Endothelial cell of umbilical vein (primary cell): ENCODE measurements around the gene PRSS57.
"Not testable (repeated sequence)": the region's sequence is repeated elsewhere in the genome, so short reads cannot be mapped to it uniquely, and the experiment has no call there.

Source experiments
- EZH2 ChIP-seq: IDR thresholded peaks from 2 replicates; pipeline ENCODE4 v1.6.1; 2012; ENCODE audit warnings: borderline replicate concordance, low read depth, mild to moderate bottlenecking, moderate library complexity, low read length, inconsistent platforms; ENCODE audit not compliant: severe bottlenecking
- FOS ChIP-seq: IDR thresholded peaks from 2 replicates; pipeline ENCODE4 v1.6.1; 2011; ENCODE audit warnings: mild to moderate bottlenecking, low read length, moderate library complexity, borderline replicate concordance; ENCODE audit not compliant: insufficient read depth
- GATA2 ChIP-seq: IDR thresholded peaks from 2 replicates; pipeline ENCODE4 v1.7.0; 2011; ENCODE audit warnings: low read depth, mild to moderate bottlenecking, moderate library complexity, mixed read lengths, low read length; ENCODE audit not compliant: insufficient read length, insufficient read depth
- JUN ChIP-seq: IDR thresholded peaks from 2 replicates; pipeline ENCODE4 v1.6.1; 2011; ENCODE audit warnings: borderline replicate concordance, low read depth; ENCODE audit not compliant: insufficient read length, insufficient read depth
- MYC ChIP-seq: IDR thresholded peaks from one replicate; pipeline ENCODE4 v1.6.1; 2011; ENCODE audit warnings: mild to moderate bottlenecking, low read depth, low read length
- POLR2A ChIP-seq: IDR thresholded peaks from 2 replicates; pipeline ENCODE4 v1.6.1; 2012; ENCODE audit warnings: low read depth, mild to moderate bottlenecking, control low read depth, low read length
- POLR2AphosphoS5 ChIP-seq: IDR thresholded peaks from 2 replicates; pipeline ENCODE4 v1.6.1; 2012; ENCODE audit warnings: low read depth, mild to moderate bottlenecking, control low read depth, low read length, moderate library complexity; ENCODE audit not compliant: insufficient read depth
- TF ChIP-seq, protein P1 (sequence below), 2 donors: IDR thresholded peaks; 1 replicate in 1 of 2; 2 replicates in 1 of 2; pipeline ENCODE4 v1.5.1; 2011; ENCODE audit warnings: low read length in 2 of 2, mild to moderate bottlenecking in 2 of 2, moderate library complexity in 2 of 2, control low read depth in 1 of 2, inconsistent platforms in 1 of 2, low read depth in 1 of 2; ENCODE audit not compliant: insufficient read depth in 1 of 2; ENCODE audit errors: extremely low read depth in 1 of 2
- TF ChIP-seq, protein P2 (sequence below): IDR thresholded peaks from 2 replicates; pipeline ENCODE4 v1.6.1; 2011; ENCODE audit not compliant: insufficient read depth, insufficient read length

DNA sequence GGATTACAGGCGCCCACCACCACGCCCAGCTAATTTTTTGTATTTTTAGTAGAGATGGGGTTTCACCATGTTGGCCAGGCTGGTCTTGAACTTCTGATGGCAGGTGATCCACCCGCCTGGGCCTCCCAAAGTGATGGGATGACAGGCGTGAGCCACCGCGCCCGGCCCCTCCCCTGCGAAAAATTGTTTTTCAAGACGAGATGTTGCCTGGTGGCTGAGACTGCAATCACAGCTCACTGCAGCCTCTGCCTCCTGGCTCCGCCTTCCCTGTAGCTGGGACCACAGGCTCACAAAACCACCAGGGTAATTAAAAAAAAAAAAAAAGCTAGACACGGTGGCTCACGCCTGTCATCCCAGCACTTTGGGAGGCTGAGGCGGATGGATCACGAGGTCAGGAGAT, 4.6 kb upstream of the PRSS57 start:
- TF ChIP-seq, protein P1, sequence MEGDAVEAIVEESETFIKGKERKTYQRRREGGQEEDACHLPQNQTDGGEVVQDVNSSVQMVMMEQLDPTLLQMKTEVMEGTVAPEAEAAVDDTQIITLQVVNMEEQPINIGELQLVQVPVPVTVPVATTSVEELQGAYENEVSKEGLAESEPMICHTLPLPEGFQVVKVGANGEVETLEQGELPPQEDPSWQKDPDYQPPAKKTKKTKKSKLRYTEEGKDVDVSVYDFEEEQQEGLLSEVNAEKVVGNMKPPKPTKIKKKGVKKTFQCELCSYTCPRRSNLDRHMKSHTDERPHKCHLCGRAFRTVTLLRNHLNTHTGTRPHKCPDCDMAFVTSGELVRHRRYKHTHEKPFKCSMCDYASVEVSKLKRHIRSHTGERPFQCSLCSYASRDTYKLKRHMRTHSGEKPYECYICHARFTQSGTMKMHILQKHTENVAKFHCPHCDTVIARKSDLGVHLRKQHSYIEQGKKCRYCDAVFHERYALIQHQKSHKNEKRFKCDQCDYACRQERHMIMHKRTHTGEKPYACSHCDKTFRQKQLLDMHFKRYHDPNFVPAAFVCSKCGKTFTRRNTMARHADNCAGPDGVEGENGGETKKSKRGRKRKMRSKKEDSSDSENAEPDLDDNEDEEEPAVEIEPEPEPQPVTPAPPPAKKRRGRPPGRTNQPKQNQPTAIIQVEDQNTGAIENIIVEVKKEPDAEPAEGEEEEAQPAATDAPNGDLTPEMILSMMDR (IDR thresholded peaks at IDR 0.05; ENCODE audit: extremely low read depth in 1 of 2, insufficient read depth in 1 of 2, low read depth in 1 of 2, low read length in 2 of 2): not testable (repeated sequence)
- TF ChIP-seq POLR2AphosphoS5, JUN, POLR2A, MYC, EZH2, FOS, GATA2: not testable (repeated sequence)
- TF ChIP-seq, protein P2, sequence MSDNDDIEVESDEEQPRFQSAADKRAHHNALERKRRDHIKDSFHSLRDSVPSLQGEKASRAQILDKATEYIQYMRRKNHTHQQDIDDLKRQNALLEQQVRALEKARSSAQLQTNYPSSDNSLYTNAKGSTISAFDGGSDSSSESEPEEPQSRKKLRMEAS: not testable (repeated sequence)
